SK-N-DZ (cell line): Measurements from ENCODE around the gene COMMD3. TPM values are rescaled to one million over a fixed set of nuclear protein-coding genes. Genes with fewer than 3 reads are reported as not detected.
"Not testable (repeated sequence)": the region's sequence is repeated elsewhere in the genome, so short reads cannot be mapped to it uniquely, and the experiment has no call there.

Experiments used
- DNase-seq: peaks from one replicate; pipeline ENCODE4 v3.0.0-alpha.2; 2015; ENCODE audit warnings: low spot score
- polyA plus RNA-seq, 2 experiments: library from polyadenylated mRNA; depleted of rRNA; stranded (reverse); fragments of >200 nt; gene quantifications; 2 replicates each; pipeline ENCODE4 v1.2.3, GENCODE V29; 2014

Gene COMMD3
- 178 and 194 TPM in 2 replicates for polyA plus RNA-seq (2014; cell fraction: cytosol; rRNA removed)
- polyA plus RNA-seq (2014; cell fraction: nucleus; rRNA removed) = 156 and 210 TPM in 2 replicates

DNA sequence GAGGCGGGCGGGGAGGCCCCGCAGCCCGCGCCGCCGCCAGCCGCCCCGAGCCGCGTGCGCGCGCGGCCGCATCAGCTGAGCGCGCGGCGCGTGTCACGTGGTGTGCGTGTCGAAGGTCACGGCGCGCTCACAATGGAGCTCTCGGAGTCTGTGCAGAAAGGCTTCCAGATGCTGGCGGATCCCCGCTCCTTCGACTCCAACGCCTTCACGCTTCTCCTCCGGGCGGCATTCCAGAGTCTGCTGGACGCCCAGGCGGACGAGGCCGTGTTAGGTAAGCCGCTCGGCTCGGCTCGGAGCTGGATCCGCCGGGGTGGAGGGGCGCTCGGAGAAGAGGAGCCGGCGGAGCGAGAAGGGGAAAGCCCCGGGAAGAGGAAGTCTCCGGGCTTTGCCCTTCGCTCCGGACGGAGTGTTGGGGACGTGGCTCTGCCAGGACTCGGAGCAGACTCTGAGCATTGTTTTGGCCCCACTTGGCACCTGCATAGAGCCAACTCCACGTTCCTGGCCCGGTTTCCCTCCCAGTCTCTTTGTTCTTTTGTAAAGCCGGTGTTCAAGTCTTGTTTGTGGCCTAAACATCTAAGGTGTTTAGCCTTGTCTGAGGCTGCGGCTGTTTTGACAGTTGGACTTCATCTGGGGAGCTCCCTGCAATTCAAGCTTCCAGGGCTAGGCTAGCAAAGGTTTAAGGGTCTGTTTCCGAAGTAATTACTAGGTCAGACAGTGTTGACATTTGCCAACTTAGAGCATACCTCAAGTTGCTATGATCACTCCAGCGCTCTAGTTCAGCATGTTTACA, at the start of gene COMMD3:
Gene COMMD3 (plus strand): TSS at position 103 of the 790 bp plus-strand sequence. CDS start 30 bp downstream, at position 133.
- peak; percentile 85 for DNase-seq

DNA sequence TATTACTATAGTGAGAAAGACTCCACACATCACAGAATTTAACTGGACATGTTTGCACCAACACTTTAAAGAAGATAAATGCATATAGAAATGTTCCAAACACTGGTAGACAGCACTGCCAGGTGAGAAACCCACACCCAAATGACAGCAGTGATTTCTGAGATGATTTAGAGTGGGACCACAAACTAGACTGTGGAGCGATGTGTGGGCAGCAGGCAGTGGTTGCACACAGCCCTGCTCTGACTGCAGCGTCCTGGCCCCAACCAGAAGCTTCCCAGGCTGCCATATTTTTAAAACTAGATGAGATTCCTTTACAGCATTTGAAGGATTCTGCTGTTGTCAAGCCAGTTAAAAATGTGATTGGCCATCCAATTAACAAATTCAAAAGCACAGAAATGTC, 47.7 kb upstream of the COMMD3 start:
- DNase-seq = no peak

DNA sequence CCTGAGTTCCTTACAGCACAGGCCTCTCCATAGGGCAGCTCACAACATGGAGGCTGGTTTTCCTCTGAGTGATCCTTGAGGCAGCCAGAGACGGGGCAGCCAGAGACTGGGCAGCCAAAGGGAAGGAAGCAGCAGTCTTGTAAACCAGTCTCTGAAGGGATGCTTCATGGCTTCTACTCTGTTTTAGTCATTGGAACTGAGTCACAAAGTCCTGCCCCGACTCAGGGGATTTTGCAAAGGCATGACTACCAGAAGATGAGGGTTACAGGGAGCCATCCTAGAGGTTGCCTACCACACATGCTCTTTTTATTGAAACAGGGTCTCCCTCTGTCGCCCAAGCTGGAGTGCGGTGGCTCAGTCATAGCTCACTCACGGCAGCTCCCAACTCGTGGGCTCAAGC, 44.4 kb upstream of the COMMD3 start:
- DNase-seq = no peak

DNA sequence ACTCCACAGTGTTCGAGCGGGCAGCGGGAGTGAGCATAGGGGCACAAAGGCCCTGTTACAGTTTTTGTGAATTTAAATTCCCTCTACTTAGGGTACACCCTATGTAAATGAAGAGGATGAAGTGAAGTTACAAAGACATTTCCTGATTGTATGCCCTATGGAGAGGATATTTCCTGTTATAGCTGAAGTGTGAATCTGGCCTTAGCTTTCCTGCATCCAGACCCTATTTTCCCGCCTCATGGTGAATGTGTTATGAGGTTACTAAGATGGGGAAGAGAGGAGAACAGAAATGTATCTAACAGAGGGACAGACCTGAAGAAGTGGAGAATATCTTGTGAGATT, 37.8 kb upstream of the COMMD3 start:
- DNase-seq = no peak

DNA sequence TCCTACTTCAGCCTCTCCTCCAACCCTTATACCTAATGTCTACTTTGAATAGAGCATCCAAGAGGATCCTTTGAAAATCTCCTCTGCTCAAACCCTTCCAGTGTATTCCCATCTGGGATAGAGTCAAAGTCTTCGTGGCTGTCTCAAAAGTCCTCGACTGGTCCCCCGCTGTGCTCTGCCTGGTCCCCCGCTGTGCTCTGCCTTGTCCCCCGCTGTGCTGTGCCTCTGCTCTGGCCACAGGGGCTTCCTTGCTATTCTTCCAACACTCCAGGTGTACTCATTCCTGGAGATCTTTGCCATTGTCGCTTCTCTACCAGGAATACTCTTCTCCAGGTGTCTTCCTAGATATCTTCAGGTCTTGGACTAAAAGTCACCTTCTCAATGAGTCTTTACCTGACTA, 36.1 kb upstream of the COMMD3 start:
- DNase-seq = no peak

DNA sequence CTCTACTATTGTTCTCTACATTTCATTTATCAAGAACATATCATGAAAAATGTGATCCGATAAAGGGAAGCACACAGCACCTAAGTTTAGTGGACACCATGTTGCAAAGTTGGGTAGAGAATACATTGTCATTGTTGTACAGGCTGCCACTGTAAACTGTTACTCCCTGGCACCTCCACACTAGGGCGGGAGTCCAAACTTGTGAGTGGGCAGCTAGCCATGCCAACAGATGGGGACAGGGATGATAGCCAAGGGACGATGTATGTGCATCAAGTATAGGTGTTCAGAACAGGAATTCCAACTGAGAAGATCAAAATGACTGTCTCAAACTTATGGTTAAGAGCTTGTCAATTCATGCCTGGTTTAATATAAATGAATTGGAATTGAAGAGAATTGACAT, 31.1 kb upstream of the COMMD3 start:
- no peak for DNase-seq

DNA sequence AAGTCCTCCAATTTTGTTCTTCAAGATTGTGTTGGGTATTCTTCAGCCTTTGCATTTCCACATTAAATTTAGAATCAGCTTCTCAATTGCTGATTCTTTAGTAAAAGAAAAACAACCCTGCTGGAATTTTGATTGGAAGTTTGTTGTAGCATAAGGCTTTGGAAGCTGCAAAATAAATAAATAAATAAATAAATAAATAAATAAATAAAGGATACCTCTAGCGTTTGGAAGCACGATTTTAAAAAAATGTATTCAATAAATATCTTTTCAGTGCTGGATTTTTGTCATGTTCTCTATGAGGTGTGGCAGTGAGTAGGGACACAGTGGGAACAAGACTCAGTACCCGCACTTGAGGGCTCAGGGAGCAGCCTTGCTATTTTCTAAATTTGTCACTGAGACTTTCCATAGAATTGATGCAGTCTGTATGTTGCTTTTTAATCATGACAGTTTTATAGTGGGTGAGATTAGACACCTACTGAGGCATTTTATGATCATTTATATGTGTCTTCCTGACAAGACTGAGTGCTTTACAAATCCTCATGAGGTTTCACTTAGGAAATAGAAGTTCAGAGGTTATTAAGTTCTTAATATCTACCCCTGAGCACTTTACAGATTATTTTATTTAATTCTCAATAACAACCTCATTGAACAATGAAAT, 22.3 kb upstream of the COMMD3 start:
- DNase-seq = no peak

DNA sequence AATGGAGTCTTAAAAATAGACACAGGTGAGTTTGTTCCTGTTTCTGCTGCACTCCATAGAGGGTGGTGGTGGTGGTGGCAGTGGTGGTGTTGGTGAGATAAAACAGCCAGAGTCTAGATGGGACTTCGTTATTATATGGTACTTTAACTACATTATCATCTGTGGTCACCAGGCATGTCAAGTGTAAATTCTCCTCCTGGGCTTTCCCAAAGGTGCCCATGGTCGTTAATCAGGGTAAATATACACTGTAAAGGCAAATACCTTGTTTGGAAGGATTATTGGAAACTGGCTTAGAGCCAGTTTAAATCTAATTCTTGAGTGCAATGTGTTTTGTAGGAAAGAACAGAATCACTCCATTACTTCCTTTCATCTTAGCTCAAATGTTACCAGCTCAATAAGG, 21.5 kb upstream of the COMMD3 start:
- no peak for DNase-seq

DNA sequence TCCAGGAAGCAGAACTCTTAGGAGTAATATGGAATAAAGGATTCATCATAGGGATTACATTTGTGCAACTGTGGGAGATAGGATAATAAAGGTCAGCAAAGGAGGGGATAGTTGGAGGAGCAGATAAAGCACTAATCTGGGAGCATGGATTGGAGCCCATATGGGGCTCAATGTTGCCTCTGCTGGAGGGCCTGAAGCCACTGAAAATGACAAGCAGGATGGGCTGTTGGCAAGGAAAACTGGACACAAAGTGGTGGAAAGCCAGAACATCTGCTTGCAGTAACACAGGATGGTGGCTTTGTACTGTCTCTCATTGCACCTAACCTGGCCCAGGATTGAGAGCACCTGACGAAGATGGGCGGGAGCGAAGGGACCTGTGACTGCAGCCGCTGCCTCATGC, 15.0 kb upstream of the COMMD3 start:
- no peak for DNase-seq

DNA sequence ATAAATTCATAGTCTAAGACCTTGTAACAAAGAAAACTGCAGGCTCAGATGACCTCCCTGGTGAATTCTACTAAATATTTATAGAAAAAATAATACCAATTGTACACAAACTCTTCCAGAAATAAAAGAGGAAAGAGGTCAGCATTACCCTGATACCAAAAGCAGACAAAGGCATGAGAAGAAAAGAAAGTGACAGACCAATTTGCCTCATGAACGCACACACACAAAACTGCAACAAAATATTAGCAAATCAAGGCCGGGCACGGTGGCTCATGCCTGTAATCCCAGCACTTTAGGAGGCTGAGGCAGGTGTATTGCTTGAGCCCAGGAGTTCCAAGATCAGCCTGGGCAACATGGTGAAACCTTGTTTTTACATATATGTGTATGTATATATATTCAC, 12.7 kb upstream of the COMMD3 start:
- DNase-seq = no peak

DNA sequence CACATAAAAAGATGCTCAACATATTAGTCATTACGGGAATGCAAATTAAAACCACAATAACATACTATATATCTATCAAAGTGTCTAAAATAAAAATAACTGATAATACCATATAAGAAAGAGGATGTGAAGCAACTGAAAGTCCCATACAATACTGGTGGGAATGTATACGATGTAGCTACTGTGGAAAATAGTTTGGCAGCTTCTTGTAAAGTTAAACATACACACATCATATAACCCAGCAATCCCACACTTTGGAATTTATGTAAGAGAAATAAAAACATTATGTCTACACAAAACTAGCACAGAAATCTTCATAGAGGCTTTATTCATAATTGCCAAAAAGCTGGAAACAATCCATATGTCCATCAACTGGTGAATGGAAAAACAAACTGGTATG, 10.5 kb upstream of the COMMD3 start:
- no peak for DNase-seq

DNA sequence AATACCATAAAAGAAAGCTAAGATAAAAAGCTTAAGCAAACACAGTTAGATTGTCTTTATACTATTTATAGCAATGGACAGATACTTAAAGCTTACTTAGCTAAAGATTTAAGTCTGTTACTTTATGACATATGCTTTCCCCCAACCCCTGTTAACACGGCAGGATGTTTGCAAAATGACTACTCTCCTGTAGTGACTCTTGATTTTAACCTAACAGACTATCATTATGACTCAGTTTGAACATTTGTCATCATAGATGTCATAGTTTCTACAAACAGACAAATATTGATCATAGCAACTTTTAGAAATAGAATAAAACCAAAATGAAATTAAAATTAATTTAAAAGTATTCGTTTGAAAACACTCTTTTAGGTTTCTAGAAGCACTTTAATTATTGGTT, 7.8 kb upstream of the COMMD3 start:
- DNase-seq = no peak

DNA sequence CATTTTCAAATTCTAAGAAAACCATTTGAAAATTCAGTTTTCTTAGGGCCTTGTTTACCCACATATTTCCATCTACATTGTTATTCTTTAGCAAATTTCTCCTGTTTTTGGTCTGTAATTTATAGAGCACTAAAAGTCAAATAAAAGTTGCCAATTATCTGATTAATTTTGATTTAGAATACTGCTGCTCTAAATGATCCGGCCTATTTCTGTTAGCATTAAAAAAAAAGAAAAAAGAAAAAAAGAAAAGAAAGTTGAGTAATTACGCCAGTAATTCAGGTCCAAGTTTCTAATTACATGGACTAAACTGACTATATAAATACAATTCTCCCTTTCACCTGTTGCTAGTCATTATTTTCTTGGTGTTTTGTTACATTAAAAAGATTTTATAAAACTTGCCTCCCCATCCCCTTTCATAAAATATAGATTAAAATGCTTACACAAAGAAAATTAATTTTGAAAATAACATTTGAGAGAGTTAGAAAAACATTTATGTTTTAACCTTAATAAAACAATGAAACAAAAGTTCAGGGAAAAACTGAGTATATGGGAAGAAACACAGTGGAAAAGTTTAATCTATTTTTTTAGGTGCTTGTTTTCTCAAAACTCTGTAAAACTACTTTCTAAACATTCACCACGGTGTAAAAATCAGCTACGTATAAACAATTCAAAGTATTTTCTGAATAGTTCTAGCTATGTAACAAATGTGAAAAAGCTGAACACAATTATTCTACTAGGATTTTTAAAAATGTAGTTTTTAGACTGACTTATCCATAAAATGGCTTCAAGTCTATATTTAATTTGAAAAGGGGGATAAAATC, 6.8 kb upstream of the COMMD3 start:
- DNase-seq = no peak

DNA sequence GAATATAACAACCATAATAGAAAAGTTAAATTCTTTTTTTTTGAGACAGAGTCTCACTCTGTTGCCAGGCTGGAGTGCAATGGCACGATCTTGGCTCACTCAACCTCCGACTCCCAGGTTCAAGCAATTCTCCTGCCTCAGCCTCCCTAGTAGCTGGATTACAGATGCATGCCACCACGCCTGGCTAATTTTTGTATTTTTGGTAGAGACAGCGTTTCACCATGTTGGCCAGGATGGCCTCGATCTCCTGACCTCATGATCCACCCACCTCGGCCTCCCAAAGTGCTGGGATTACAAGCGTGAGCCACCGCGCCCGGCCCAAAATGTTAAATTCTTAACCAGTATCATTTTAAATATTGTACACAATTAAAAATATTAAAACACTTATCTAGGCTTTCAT, 6.2 kb upstream of the COMMD3 start:
- not testable (repeated sequence) for DNase-seq

DNA sequence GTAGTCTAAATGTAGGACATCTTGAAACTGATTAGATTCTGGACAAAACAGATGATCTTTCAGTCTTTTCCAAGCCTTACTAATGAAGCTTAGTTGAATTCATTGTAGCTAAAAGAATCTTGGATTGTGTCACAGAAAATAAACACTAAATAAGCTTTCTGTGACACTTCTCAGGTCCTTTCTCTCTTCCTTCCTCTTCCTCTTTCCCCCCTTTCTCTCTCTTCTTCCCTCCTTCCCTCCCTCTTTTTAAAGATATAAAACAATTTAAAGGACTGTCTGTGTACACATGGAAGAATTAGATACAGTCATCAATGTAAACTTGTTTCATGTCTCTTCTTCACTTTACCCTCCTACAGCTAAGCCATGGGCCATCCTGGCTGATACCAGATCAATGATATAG, 5.3 kb upstream of the COMMD3 start:
- no peak for DNase-seq

DNA sequence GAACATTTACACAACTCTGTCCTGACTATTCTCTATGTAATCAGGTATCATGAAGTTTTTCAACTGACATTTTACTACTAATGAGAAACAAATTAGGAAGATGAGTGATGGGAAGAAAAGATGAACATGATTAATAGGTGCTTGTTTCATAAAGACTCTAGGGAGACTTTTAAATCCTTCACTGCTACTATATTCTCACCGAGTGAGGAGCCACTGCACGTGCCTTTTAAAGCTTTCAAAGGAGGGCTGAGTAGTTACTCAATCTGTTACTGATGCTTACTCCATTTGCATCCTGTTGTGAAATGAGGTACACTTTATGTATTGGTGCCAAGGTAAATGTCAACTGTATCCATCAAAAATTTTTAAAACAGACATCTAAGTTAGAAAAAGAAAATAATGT, 1.3 kb upstream of the COMMD3 start:
- no peak for DNase-seq

DNA sequence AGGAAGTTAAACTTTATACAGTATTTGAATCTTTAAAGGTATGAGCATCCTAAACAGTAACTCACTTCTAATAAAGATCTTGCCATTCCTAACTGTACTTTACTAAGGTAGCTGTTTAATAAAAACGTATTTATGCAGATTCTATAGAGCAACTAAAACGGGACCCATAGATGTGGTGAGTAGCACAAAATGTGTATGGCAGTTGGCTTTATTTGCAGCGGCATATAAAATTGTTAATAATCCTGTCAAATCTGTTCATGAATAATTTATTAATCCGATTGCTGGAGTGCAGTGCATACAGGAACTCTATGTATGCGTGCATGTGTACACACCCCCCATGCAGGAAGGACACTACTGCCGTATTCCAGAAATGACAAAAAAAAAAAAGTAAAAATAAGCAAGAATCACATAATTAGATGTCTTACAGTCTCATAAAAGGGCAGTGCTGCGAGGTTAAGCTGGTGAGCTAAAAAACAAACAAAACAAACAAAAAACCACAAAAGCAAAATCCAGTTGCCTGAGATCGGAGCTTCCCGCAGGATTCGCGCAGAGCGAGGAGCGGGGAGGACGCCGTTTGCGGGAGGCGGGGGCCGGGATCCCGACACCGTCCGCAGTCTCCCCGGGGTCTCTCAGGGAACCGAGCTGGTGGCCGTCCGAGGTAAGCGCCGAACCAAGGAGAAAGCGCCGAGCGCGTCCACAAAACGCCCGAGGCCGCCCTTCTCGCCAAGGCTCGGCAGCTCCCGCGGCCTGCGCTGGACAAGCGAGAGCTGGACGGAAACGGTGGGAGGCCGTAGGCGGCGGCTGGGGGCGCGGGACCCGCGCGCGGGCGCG, 518 bp upstream of the COMMD3 start:
- DNase-seq = no peak

DNA sequence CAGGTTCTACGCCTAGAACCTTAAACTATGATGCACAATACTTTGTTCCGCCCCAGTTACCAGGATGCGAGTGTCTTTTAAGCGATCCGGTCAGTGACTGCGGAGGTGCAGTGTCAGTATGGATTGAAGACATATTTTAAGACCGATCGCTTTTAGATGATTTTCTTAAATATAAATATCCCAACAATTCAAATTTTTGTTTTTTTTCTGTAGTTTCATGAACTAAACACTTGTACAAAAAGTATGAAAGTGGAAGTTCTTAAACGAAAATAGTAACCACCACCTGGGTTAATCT, 835 bp downstream of the COMMD3 start:
- no peak for DNase-seq

DNA sequence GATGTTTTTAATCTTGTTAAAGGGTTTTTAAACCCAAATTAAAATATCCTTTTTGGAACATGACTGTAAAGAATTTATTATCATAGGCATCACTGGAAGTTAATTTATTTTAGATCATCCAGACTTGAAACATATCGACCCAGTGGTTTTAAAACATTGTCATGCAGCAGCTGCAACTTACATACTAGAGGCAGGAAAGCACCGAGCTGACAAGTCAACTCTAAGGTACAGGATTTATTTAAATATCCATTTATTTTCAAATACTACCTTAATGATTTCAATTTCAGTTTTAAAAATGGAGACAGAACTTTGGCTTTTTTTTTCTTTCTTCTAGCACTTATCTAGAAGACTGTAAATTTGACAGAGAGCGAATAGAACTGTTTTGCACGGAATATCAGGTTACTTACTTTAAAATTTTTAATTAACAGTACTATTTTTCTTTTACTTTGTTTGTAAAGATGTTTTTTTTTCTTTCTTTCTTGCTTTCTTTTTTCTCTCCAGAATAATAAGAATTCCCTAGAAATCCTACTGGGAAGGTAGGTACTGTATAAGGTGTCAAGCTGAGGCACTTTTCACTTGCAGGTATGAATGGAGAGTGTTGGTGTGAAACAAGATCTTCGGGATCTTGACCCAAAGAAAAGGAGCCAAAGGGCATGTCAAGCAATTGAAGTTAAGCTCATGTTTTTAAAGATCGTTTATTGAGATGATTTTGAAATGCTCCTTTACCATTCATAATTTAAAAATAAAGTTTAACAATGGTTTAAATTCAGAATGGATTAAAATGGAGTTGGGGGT, 1.8 kb downstream of the COMMD3 start:
- no peak for DNase-seq

DNA sequence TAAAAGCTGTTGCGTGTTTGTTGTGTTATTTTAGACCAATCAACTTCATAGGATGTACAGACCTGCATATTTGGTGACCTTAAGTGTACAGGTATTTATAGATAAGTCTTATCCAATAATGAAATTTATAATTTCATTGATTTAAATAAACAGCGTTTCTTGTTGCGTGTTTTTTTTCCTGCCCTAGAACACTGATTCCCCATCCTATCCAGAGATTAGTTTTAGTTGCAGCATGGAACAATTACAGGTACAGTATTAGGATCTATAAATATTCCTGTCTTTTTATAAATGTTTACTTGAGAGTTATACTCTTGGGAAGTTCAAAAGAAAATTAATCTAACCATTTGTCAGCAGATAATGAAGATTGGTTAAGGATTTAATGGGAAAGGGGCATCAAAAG, 2.6 kb downstream of the COMMD3 start:
- DNase-seq = no peak

DNA sequence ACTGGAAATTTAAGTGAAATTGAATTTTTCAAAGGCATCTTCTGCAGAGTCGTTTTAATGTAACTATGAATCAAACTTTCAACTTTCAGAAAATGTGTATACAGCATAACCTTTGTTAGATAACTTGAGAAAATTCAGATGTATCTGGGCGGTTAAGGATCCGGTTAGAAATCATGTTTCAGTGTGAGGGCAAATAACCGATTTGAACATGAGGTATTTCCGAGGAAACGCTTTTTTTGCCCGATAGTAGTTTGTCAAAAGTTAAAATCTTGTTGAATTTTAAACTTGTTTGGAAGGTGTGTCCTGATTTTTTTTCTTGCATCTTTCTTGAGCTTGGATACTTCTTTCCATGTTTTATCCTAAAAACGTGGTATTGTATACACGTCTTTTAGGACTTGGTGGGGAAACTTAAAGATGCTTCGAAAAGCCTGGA, 3.4 kb downstream of the COMMD3 start:
- DNase-seq = no peak
